ENCODE data around the gene MYH9.
A peak's percentile ranks its signal among the peaks of the same experiment; 100 is the strongest.
"Not testable (repeated sequence)": the region's sequence is repeated elsewhere in the genome, so short reads cannot be mapped to it uniquely, and the experiment has no call there.

MYH9 gene

GRCh38 chr22:36413022-36413775, 25.4 kb upstream of the MYH9 start:
- no peak for DNase-seq

- peak in 2 of 3 experiments; percentile 3 to 40 for DNase-seq
Measured at GRCh38 chr22:36411589-36412258, 24.0 kb upstream of the MYH9 start.

GRCh38 chr22:36409911-36410756, 22.4 kb upstream of the MYH9 start:
- peak; percentile 91 to 98 (median 95) for DNase-seq

- DNase-seq, result not testable (repeated sequence)
Measured at GRCh38 chr22:36409554-36409910, 21.8 kb upstream of the MYH9 start.

GRCh38 chr22:36409056-36409455, 21.3 kb upstream of the MYH9 start:
- DNase-seq, result peak in 1 of 3 experiments; percentile 13

GRCh38 chr22:36406721-36407120, 19.0 kb upstream of the MYH9 start:
- no peak for DNase-seq

GRCh38 chr22:36405671-36406538, 18.1 kb upstream of the MYH9 start:
- peak in 1 of 3 experiments; percentile 6 for DNase-seq

GRCh38 chr22:36405221-36405661, 17.5 kb upstream of the MYH9 start:
- DNase-seq, result no peak

GRCh38 chr22:36404446-36404845, 16.7 kb upstream of the MYH9 start:
- DNase-seq, result no peak

- no peak for DNase-seq
Measured at GRCh38 chr22:36399472-36399778, 11.7 kb upstream of the MYH9 start.

- DNase-seq, result no peak
Measured at GRCh38 chr22:36398601-36399471, 11.1 kb upstream of the MYH9 start.

GRCh38 chr22:36397131-36398093, 9.6 kb upstream of the MYH9 start:
- no peak for DNase-seq

GRCh38 chr22:36395915-36396314, 8.1 kb upstream of the MYH9 start:
- DNase-seq, result no peak

- DNase-seq, result no peak
Measured at GRCh38 chr22:36395055-36395849, 7.5 kb upstream of the MYH9 start.

- DNase-seq, result no peak
Measured at GRCh38 chr22:36391638-36392037, 3.9 kb upstream of the MYH9 start.

GRCh38 chr22:36389122-36389521, 1.4 kb upstream of the MYH9 start:
- DNase-seq, result not testable (repeated sequence)

- DNase-seq, result peak in 1 of 3 experiments; percentile 68
Measured at GRCh38 chr22:36387709-36387958, 133 bp downstream of the MYH9 start.

GRCh38 chr22:36386900-36387708, 663 bp downstream of the MYH9 start:
- DNase-seq, result peak in 2 of 3 experiments; percentile 22 to 33

GRCh38 chr22:36386351-36386899, 1.3 kb downstream of the MYH9 start:
- peak; percentile 17 to 42 (median 31) for DNase-seq
